GM21381 (cell line): Measurements from ENCODE around the gene WDR55.
"Not testable (repeated sequence)": the region's sequence is repeated elsewhere in the genome, so short reads cannot be mapped to it uniquely, and the experiment has no call there.

ENCODE experiments used
- ATAC-seq: cut with Tn5 transposase; IDR thresholded peaks from one replicate; pipeline ENCODE4 v1.9.1; 2021; ENCODE audit warnings: mild to moderate bottlenecking, moderate library complexity; ENCODE audit not compliant: unreplicated experiment

Gene WDR55

DNA sequence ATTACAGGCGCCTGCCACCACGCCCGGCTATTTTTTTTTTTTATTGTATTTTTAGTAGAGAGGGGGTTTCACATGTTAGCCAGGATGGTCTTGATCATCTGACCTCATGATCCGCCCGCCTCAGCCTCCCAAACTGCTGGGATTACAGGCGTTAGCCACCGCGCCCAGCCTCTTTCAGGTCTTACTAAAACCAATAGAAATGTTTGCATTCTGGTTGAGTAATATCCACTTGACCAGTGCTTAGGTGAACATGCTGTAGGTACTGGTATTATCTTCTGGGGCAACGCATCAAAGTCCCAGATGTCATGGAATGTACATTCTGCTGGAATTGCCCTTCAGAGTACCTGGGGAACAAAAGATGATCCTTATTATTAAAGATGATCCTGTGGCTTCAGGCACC, 44.1 kb downstream of the WDR55 start:
- ATAC-seq, result not testable (repeated sequence)

GRCh38 chr5:140710899-140711552, 46.3 kb downstream of the WDR55 start:
- ATAC-seq, result peak; percentile 87

DNA sequence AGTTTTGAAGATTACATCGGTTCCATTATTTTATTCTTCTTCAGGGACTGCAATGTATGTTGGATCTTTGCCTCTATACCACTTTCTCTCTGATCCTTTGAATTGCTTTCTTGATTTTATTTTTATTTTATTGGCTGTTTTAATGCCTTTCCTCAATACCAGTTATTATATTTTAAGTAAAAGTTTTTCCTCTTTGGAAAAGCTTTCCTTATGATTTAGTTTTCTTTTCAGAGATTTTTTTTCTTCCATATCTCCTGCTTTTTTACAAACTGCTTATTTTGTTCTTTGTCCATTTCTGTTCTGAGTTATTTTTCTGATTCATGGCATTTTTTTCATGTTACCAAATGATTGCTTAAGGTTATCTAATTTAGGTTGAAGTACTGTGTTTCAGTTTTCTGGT, 47.1 kb downstream of the WDR55 start:
- ATAC-seq, result no peak

DNA sequence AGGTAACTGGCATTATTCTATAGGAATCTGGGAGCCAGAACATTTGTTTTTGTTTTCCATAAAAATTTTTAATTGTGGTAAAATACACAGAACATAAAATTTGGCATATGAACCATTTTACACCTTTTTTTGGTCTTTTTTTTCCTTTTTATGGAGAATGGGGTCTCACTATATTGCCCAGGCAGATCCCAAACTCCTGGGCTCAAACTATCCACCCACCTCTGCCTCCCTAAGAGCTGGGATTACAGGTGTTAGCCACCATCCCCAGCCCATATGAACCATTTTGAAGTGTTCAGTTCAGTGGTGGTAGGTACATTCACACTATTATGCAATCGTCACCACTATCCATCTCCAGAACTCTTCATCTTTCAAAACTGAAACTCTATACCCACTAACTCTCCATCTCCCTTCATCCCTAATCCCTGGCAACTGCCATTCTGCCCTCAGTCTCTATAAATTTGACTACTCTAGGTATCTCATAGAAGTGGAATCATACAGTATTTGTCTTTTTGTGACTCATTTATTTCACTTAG, 48.9 kb downstream of the WDR55 start:
- no peak for ATAC-seq

DNA sequence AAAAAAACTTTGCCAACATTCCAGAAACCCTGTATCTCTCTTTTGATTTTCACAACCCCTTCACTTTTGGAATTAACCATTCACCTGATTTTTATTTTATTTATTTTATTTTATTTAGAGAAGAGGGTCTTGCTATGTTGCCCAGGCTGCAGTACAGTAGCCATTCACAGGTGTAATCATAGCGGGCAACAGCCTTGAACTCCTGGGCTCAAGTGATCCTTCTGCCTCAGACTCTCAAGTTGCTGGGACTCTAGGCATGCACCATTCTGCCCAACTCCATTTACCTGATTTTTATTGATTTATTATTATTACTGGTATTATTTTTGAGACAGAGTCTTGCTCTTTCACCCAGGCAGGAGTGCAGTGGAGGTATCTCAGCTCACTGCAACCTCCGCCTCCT, 51.5 kb downstream of the WDR55 start:
- ATAC-seq, result not testable (repeated sequence)

DNA sequence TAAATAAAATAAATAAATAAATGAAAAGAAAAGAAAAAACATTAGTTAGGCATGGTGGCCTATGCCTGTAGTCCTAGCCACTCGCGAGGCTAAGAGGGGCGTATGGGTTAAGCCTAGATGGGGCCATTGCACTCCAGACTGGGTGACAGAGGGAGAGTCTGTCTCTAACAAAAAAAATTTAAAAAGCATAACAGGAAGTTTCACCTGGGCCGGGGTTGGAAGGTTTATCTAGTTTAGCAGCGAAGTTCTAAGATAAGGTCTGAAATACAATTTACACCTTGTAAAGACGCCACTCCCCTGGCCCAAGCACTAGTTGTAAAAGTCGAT, 53.5 kb downstream of the WDR55 start:
- no peak for ATAC-seq

GRCh38 chr5:140720738-140721137, 56.0 kb downstream of the WDR55 start:
- not testable (repeated sequence) for ATAC-seq

DNA sequence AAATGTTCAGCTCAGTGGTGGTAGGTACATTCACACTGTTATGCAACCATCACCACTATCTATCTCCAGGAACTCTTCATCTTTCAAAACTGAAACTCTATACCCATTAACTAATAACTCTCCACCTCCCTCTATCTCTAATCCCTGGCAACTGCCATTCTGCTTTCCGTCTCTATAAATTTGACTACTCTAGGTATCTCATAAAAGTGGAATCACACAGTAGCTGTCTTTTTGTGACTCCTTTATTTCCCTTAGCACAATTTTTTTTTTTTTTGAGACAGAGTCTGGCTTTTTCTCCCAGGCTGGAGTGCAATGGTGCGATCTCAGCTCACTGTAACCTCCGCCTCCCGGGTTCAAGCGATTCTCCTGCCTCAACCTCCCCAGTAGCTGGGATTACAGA, 56.7 kb downstream of the WDR55 start:
- ATAC-seq, result not testable (repeated sequence)
